ENCODE measurements around the gene MPHOSPH6.
"Not testable (repeated sequence)": the region's sequence is repeated elsewhere in the genome, so short reads cannot be mapped to it uniquely, and the experiment has no call there.

MPHOSPH6 gene

GRCh38 chr16:82113741-82114140, 56.3 kb downstream of the MPHOSPH6 start:
- no peak for DNase-seq

- no peak for DNase-seq
These were observed 58.1 kb downstream of the MPHOSPH6 start for GRCh38 chr16:82111944-82112343.

GRCh38 chr16:82109266-82109665, 60.8 kb downstream of the MPHOSPH6 start:
- not testable (repeated sequence) for DNase-seq

GRCh38 chr16:82108774-82109173, 61.2 kb downstream of the MPHOSPH6 start:
- DNase-seq: no peak

GRCh38 chr16:82108100-82108499, 61.9 kb downstream of the MPHOSPH6 start:
- no peak for DNase-seq

- no peak for DNase-seq
These were observed 64.9 kb downstream of the MPHOSPH6 start for GRCh38 chr16:82105107-82105506.

All from GDM1 (cell line).